Activated CD8-positive, alpha-beta T cell treated with anti-CD3 and anti-CD28 coated beads, Interleukin-2, amount 10 ng/mL, durations not matched to agents 7 days and 5 days (primary cell): ENCODE data around the gene GPR35. TPM values are rescaled to one million over a fixed set of nuclear protein-coding genes. Genes with fewer than 3 reads are reported as not detected.

Experiments
- ATAC-seq: fragments of 150-1000 bp; cut with Tn5 transposase; one replicate; pipeline ENCODE4 v1.10.0; 2021; ENCODE audit warnings: moderate library complexity
- CTCF ChIA-PET: fragments of 350-600 bp; sonication (Branson Sonifier 250); formaldehyde crosslinking; loops from one replicate; lab custom pipeline; 2021; ENCODE audit warnings: antibody characterized with exemption; lab: Charles Lee
- POLR2A ChIA-PET: fragments of 350-600 bp; sonication (Branson Sonifier 250); formaldehyde crosslinking; loops from one replicate; lab custom pipeline; 2021; ENCODE audit warnings: antibody characterized with exemption; lab: Charles Lee
- DNase-seq: peaks from one replicate; pipeline ENCODE4 v3.0.0-alpha.2; 2020
- H3K27ac Mint-ChIP-seq: one replicate; pipeline ENCODE4 v1.8.0; 2021; ENCODE audit warnings: mild to moderate bottlenecking, mixed read lengths
- H3K27me3 Mint-ChIP-seq: one replicate; pipeline ENCODE4 v1.8.0; 2021; ENCODE audit warnings: low read depth, mixed read lengths
- H3K36me3 Mint-ChIP-seq: one replicate; pipeline ENCODE4 v1.8.0; 2021; ENCODE audit warnings: low read depth, mixed read lengths
- H3K4me1 Mint-ChIP-seq: one replicate; pipeline ENCODE4 v1.8.0; 2021; ENCODE audit warnings: low read depth, mixed read lengths
- H3K4me3 Mint-ChIP-seq: one replicate; pipeline ENCODE4 v1.8.0; 2021; ENCODE audit warnings: mild to moderate bottlenecking, mixed read lengths
- H3K9me3 Mint-ChIP-seq: one replicate; pipeline ENCODE4 v1.8.0; 2022; ENCODE audit warnings: mixed read lengths; ENCODE audit not compliant: insufficient read depth
- total RNA-seq, 2 experiments: library from RNA; stranded (reverse); gene quantifications; one replicate each; pipeline ENCODE4 v1.2.3, GENCODE V29; 2021

Gene GPR35
- total RNA-seq, 2 experiments from 2014 or later = 21.6 to 23.8 TPM

GRCh38 chr2:240637116-240637900 is 12.0 kb downstream of the GPR35 start:
- no peak overlapping the region for H3K27ac Mint-ChIP-seq
- ChIA-PET POLR2A (no interaction called here), CTCF (no interaction called here)
- peaks cover 3% of the 10 kb centered on the region for H3K27me3 Mint-ChIP-seq
- H3K4me1 Mint-ChIP-seq = no peaks in the 10 kb centered on the region
- peaks cover 3% of the 10 kb centered on the region for H3K9me3 Mint-ChIP-seq
- DNase-seq (no peak), ATAC-seq (no peak)
- peaks cover 27% of the 10 kb centered on the region for H3K36me3 Mint-ChIP-seq
- no peak overlapping the region for H3K4me3 Mint-ChIP-seq

GRCh38 chr2:240637901-240638345 is 12.6 kb downstream of the GPR35 start:
- POLR2A ChIA-PET = no interaction called here
- peaks cover 3% of the 10 kb centered on the region for H3K27me3 Mint-ChIP-seq
- CTCF ChIA-PET = no interaction called here
- no peaks in the 10 kb centered on the region for H3K4me1 Mint-ChIP-seq
- ATAC-seq (no peak), DNase-seq (no peak)
- H3K27ac Mint-ChIP-seq = no peak overlapping the region
- peaks cover 21% of the 10 kb centered on the region for H3K36me3 Mint-ChIP-seq
- H3K9me3 Mint-ChIP-seq = peaks cover 3% of the 10 kb centered on the region
- H3K4me3 Mint-ChIP-seq = no peak overlapping the region

- no peaks in the 10 kb centered on the region for H3K4me1 Mint-ChIP-seq
- DNase-seq = no peak
Observed at GRCh38 chr2:240638512-240639160, 13.4 kb downstream of the GPR35 start.

GRCh38 chr2:240639566-240639965 is 14.3 kb downstream of the GPR35 start:
- Mint-ChIP-seq H3K4me3 (no peak overlapping the region), H3K27me3 (peaks cover 3% of the 10 kb centered on the region), H3K4me1 (peaks cover under 1% of the 10 kb centered on the region), H3K27ac (no peak overlapping the region), H3K36me3 (peaks cover 4% of the 10 kb centered on the region), H3K9me3 (no peaks in the 10 kb centered on the region)
- DNase-seq (no peak), ATAC-seq (no peak)
- ChIA-PET POLR2A (no interaction called here), CTCF (no interaction called here)

More at GRCh38 chr2:240638512-240639160, 13.4 kb downstream of the GPR35 start:
- ATAC-seq = no peak
- Mint-ChIP-seq H3K27me3 (peaks cover 3% of the 10 kb centered on the region), H3K27ac (no peak overlapping the region), H3K36me3 (peaks cover 14% of the 10 kb centered on the region), H3K4me3 (no peak overlapping the region), H3K9me3 (no peaks in the 10 kb centered on the region)
- POLR2A ChIA-PET = no interaction called here
- CTCF ChIA-PET = no interaction called here

GRCh38 chr2:240640939-240641338 is 15.7 kb downstream of the GPR35 start:
- Mint-ChIP-seq H3K36me3 (no peaks in the 10 kb centered on the region), H3K4me1 (peaks cover 6% of the 10 kb centered on the region), H3K27me3 (peaks cover 3% of the 10 kb centered on the region), H3K27ac (no peak overlapping the region), H3K4me3 (no peak overlapping the region), H3K9me3 (no peaks in the 10 kb centered on the region)
- ChIA-PET CTCF (no interaction called here), POLR2A (no interaction called here)
- ATAC-seq = no peak
- no peak for DNase-seq

- Mint-ChIP-seq H3K4me3 (no peak overlapping the region), H3K36me3 (no peaks in the 10 kb centered on the region), H3K27ac (no peak overlapping the region), H3K9me3 (no peaks in the 10 kb centered on the region), H3K27me3 (peaks cover 3% of the 10 kb centered on the region), H3K4me1 (peaks cover 12% of the 10 kb centered on the region)
- peak; percentile 8 for DNase-seq
- ATAC-seq = no peak
- CTCF ChIA-PET = no interaction called here
- POLR2A ChIA-PET = no interaction called here
Observed at GRCh38 chr2:240642061-240642805, 17.0 kb downstream of the GPR35 start.

GRCh38 chr2:240642806-240643092 is 17.5 kb downstream of the GPR35 start:
- Mint-ChIP-seq H3K4me3 (no peak overlapping the region), H3K9me3 (no peaks in the 10 kb centered on the region), H3K36me3 (no peaks in the 10 kb centered on the region), H3K4me1 (peaks cover 12% of the 10 kb centered on the region), H3K27ac (no peak overlapping the region), H3K27me3 (peaks cover 6% of the 10 kb centered on the region)
- ChIA-PET CTCF (no interaction called here), POLR2A (no interaction called here)
- DNase-seq (no peak), ATAC-seq (no peak)

GRCh38 chr2:240643093-240643810 is 18.0 kb downstream of the GPR35 start:
- Mint-ChIP-seq H3K4me3 (no peak overlapping the region), H3K36me3 (no peaks in the 10 kb centered on the region), H3K9me3 (no peaks in the 10 kb centered on the region), H3K4me1 (peaks cover 12% of the 10 kb centered on the region), H3K27ac (no peak overlapping the region), H3K27me3 (peaks cover 9% of the 10 kb centered on the region)
- ChIA-PET POLR2A (no interaction called here), CTCF (no interaction called here)
- ATAC-seq (no peak), DNase-seq (peak; percentile 13)

GRCh38 chr2:240643811-240644150 is 18.5 kb downstream of the GPR35 start:
- H3K36me3 Mint-ChIP-seq = no peaks in the 10 kb centered on the region
- CTCF ChIA-PET = no interaction called here

GRCh38 chr2:240644171-240644651 is 18.9 kb downstream of the GPR35 start:
- CTCF ChIA-PET = no interaction called here
- H3K27me3 Mint-ChIP-seq = peaks cover 16% of the 10 kb centered on the region
- H3K27ac Mint-ChIP-seq = no peak overlapping the region
- POLR2A ChIA-PET = no interaction called here
- no peak overlapping the region for H3K4me3 Mint-ChIP-seq
- peak; percentile 13 for DNase-seq
- no peak for ATAC-seq
- peaks cover 12% of the 10 kb centered on the region for H3K4me1 Mint-ChIP-seq
- H3K36me3 Mint-ChIP-seq = no peaks in the 10 kb centered on the region
- no peaks in the 10 kb centered on the region for H3K9me3 Mint-ChIP-seq

More at GRCh38 chr2:240643811-240644150, 18.5 kb downstream of the GPR35 start:
- POLR2A ChIA-PET = no interaction called here
- Mint-ChIP-seq H3K9me3 (no peaks in the 10 kb centered on the region), H3K27ac (no peak overlapping the region), H3K27me3 (peaks cover 13% of the 10 kb centered on the region), H3K4me3 (no peak overlapping the region), H3K4me1 (peaks cover 12% of the 10 kb centered on the region)
- peak; percentile 15 for DNase-seq
- ATAC-seq = no peak

- peak; percentile 20 for DNase-seq
- H3K4me3 Mint-ChIP-seq = no peak overlapping the region
Observed at GRCh38 chr2:240644859-240645301, 19.6 kb downstream of the GPR35 start.

More at GRCh38 chr2:240644859-240645301, 19.6 kb downstream of the GPR35 start:
- no peaks in the 10 kb centered on the region for H3K9me3 Mint-ChIP-seq
- peaks cover 12% of the 10 kb centered on the region for H3K4me1 Mint-ChIP-seq
- POLR2A ChIA-PET = no interaction called here
- H3K36me3 Mint-ChIP-seq = no peaks in the 10 kb centered on the region
- H3K27me3 Mint-ChIP-seq = peaks cover 20% of the 10 kb centered on the region
- CTCF ChIA-PET = no interaction called here
- H3K27ac Mint-ChIP-seq = peak overlapping the region; percentile 50
- no peak for ATAC-seq
